HCT116 (cell line): Measurements from ENCODE around the gene MGME1. TPM values are rescaled to one million over a fixed set of nuclear protein-coding genes. Genes with fewer than 3 reads are reported as not detected.

ENCODE experiments used
- ATAC-seq: fragments of 200-7000 bp; cut with Tn5 transposase; 2 replicates; pipeline ENCODE4 v1.9.1; 2020; ENCODE audit warnings: mild to moderate bottlenecking, moderate library complexity
- BruUV-seq: library from RNA; stranded (reverse); fragments of 400-500 nt; replicated peaks from 2 replicates; lab custom pipeline; 2021; lab: Mats Ljungman, UMichigan
- CTCF ChIA-PET: fragments of 300-600 bp; sonication (Branson Sonifier 250); formaldehyde crosslinking; loops from one replicate; lab custom pipeline; 2021; ENCODE audit warnings: antibody characterized with exemption; lab: Charles Lee
- POLR2A ChIA-PET: fragments of 300-600, 350-600 bp; sonication (Branson Sonifier 250); formaldehyde crosslinking; loops from one replicate; lab custom pipeline; 2021; ENCODE audit warnings: antibody characterized with exemption; lab: Charles Lee
- RAD21 ChIA-PET, 2 experiments: fragments of 300-600 bp; sonication (Branson Sonifier 250); formaldehyde crosslinking; loops; one replicate each; lab custom pipeline; 2023; ENCODE audit warnings: low total read pairs in 2 of 2; ENCODE audit not compliant: uncharacterized antibody in 2 of 2, unreplicated experiment in 2 of 2, low non-redundant PET in 1 of 2; lab: Charles Lee
- DNase-seq: peaks from one replicate; pipeline ENCODE4 v3.0.0-alpha.2; 2010; ENCODE audit warnings: low read depth, low spot score
- H2AFZ ChIP-seq: fragments of 200-600 bp; shearing (Covaris generic), sonication (generic); 2 replicates; pipeline ENCODE4 v1.6.1; 2017; ENCODE audit warnings: low read depth, mixed run types, mixed read lengths, antibody characterized with exemption, low read length; ENCODE audit not compliant: poor library complexity, severe bottlenecking
- H3K27ac ChIP-seq: 2 replicates; pipeline ENCODE4 v1.5.1; 2012; ENCODE audit warnings: low read depth, low read length
- H3K27me3 ChIP-seq: fragments of 200-600 bp; sonication (generic); 2 replicates; pipeline ENCODE4 v1.6.1; 2016; ENCODE audit warnings: mixed run types, low read length, mixed read lengths; ENCODE audit not compliant: insufficient read depth
- H3K36me3 ChIP-seq, 2 experiments: fragments of 200-500 bp in 1 of 2; fragments of 200-600 bp in 1 of 2; sonication (Bioruptor generic) in 1 of 2; sonication (generic) in 1 of 2; 2 replicates each; pipeline versions ENCODE4 v1.5.1 to v1.6.1; 2014 to 2016; ENCODE audit warnings: low read length in 2 of 2, inconsistent platforms in 1 of 2, mixed read lengths in 1 of 2, mixed run types in 1 of 2; ENCODE audit not compliant: insufficient read depth in 2 of 2, control insufficient read depth in 1 of 2
- H3K4me1 ChIP-seq, 2 experiments: fragments of 200-600 bp in 1 of 2; sonication (generic) in 1 of 2; 2 replicates each; pipeline versions ENCODE4 v1.5.1 to v1.6.1; 2012 to 2017; ENCODE audit warnings: low read length in 2 of 2, inconsistent platforms in 1 of 2, mild to moderate bottlenecking in 1 of 2, mixed read lengths in 1 of 2, mixed run types in 1 of 2, moderate library complexity in 1 of 2; ENCODE audit not compliant: insufficient read depth in 2 of 2, control insufficient read depth in 1 of 2
- H3K4me2 ChIP-seq: fragments of 200-600 bp; sonication (generic); 2 replicates; pipeline ENCODE4 v1.6.1; 2017; ENCODE audit warnings: mixed run types, low read length, mixed read lengths
- H3K4me3 ChIP-seq, 2 experiments: fragments of 200-600 bp in 1 of 2; sonication (generic) in 1 of 2; replicated peaks in 1 of 2; 2 replicates each; pipeline ENCODE4 v1.5.1; 2011 to 2016; ENCODE audit warnings: low read length in 2 of 2, control low read depth in 1 of 2, low read depth in 1 of 2, mild to moderate bottlenecking in 1 of 2, mixed read lengths in 1 of 2, mixed run types in 1 of 2
- H3K79me2 ChIP-seq: fragments of 200-600 bp; sonication (generic); 2 replicates; pipeline ENCODE4 v1.6.1; 2017; ENCODE audit warnings: mild to moderate bottlenecking, mixed run types, low read length, moderate library complexity, mixed read lengths; ENCODE audit not compliant: insufficient read depth
- H3K9ac ChIP-seq: fragments of 200-600 bp; sonication (generic); 2 replicates; pipeline ENCODE4 v1.6.1; 2016; ENCODE audit warnings: low read length, mixed read lengths
- H3K9me2 ChIP-seq: fragments of 200-600 bp; sonication (generic), shearing (Covaris generic); 2 replicates; pipeline ENCODE4 v1.6.1; 2017; ENCODE audit warnings: mixed run types, mild to moderate bottlenecking, moderate library complexity; ENCODE audit not compliant: insufficient read depth
- H3K9me3 ChIP-seq, 2 experiments: fragments of 200-500 bp in 1 of 2; fragments of 200-600 bp in 1 of 2; sonication (Bioruptor generic) in 1 of 2; sonication (generic) in 1 of 2; 2 replicates each; pipeline ENCODE4 v1.6.1; 2014 to 2017; ENCODE audit warnings: low read length in 2 of 2, mixed read lengths in 2 of 2, inconsistent platforms in 1 of 2, low read depth in 1 of 2, mild to moderate bottlenecking in 1 of 2, mixed run types in 1 of 2, moderate library complexity in 1 of 2; ENCODE audit not compliant: control insufficient read depth in 1 of 2, insufficient read depth in 1 of 2
- H4K20me1 ChIP-seq: fragments of 200-600 bp; sonication (generic), shearing (Covaris generic); 2 replicates; pipeline ENCODE4 v1.6.1; 2017; ENCODE audit warnings: mixed run types, mild to moderate bottlenecking, moderate library complexity; ENCODE audit not compliant: insufficient read depth
- CBX3 ChIP-seq: IDR thresholded peaks from 2 replicates; pipeline ENCODE4 v1.6.1; 2012; ENCODE audit warnings: low read depth
- CEBPB ChIP-seq: IDR thresholded peaks from 2 replicates; pipeline ENCODE4 v1.6.1; 2012; ENCODE audit warnings: low read depth
- EGR1 ChIP-seq: IDR thresholded peaks from 2 replicates; pipeline ENCODE4 v1.6.1; 2012; ENCODE audit warnings: low read depth
- ELF1 ChIP-seq: IDR thresholded peaks from 2 replicates; pipeline ENCODE4 v1.6.1; 2012; ENCODE audit warnings: low read depth, borderline replicate concordance
- EZH2 ChIP-seq: fragments of 200-600 bp; sonication (generic); IDR thresholded peaks from 2 replicates; pipeline ENCODE4 v1.6.1; 2017; ENCODE audit warnings: antibody characterized with exemption, mixed run types
- EZH2phosphoT487 ChIP-seq: fragments of 200-600 bp; IDR thresholded peaks from 2 replicates; pipeline ENCODE4 v1.6.1; 2018; ENCODE audit warnings: antibody characterized with exemption, borderline replicate concordance
- FOSL1 ChIP-seq: IDR thresholded peaks from 2 replicates; pipeline ENCODE4 v1.6.1; 2012; ENCODE audit warnings: low read depth
- JUND ChIP-seq: IDR thresholded peaks from 2 replicates; pipeline ENCODE4 v1.6.1; 2012
- POLR2A ChIP-seq: IDR thresholded peaks from 2 replicates; pipeline ENCODE4 v1.7.0; 2011; ENCODE audit warnings: borderline replicate concordance; ENCODE audit not compliant: insufficient read depth, insufficient read length; ENCODE audit errors: extremely low read depth
- RAD21 ChIP-seq: IDR thresholded peaks from 2 replicates; pipeline ENCODE4 v1.6.1; 2012; ENCODE audit warnings: low read depth, mild to moderate bottlenecking
- SP1 ChIP-seq: IDR thresholded peaks from 2 replicates; pipeline ENCODE4 v1.6.1; 2012; ENCODE audit warnings: low read depth
- SRF ChIP-seq: IDR thresholded peaks from 2 replicates; pipeline ENCODE4 v1.6.1; 2012; ENCODE audit warnings: low read depth
- YY1 ChIP-seq: IDR thresholded peaks from 2 replicates; pipeline ENCODE4 v1.6.1; 2011; ENCODE audit warnings: low read length, low read depth, moderate library complexity, mild to moderate bottlenecking; ENCODE audit not compliant: insufficient replicate concordance; ENCODE audit errors: extremely low read depth
- ZFX ChIP-seq: fragments of 450-650 bp; IDR thresholded peaks from 2 replicates; pipeline ENCODE4 v1.6.1; 2017
- intact Hi-C: fragments of 100-400 bp; cut with micrococcal nuclease; formaldehyde crosslinking; loops from 2 replicates; pipeline ENCODE4 v1.10.0; 2022
- total RNA-seq: library from RNA; stranded (reverse); gene quantifications from one replicate; pipeline ENCODE4 v1.2.1, GENCODE V29; 2021; ENCODE audit not compliant: unreplicated experiment
- TF ChIP-seq, protein P1 (sequence below), 3 experiments: fragments of 200-600 bp in 1 of 3; sonication (generic) in 1 of 3; IDR thresholded peaks in 2 of 3; conservative IDR thresholded peaks in 1 of 3; 2 replicates each; pipeline ENCODE4 v1.5.1; 2012 to 2017; ENCODE audit warnings: low read depth in 2 of 3, low read length in 2 of 3, antibody characterized with exemption in 1 of 3, borderline replicate concordance in 1 of 3, control low read depth in 1 of 3, mild to moderate bottlenecking in 1 of 3, mixed read lengths in 1 of 3, mixed run types in 1 of 3, moderate library complexity in 1 of 3; ENCODE audit not compliant: insufficient read depth in 1 of 3
- TF ChIP-seq, protein P2 (sequence below): IDR thresholded peaks from 2 replicates; pipeline ENCODE4 v1.6.1; 2012
- TF ChIP-seq, protein P3 (sequence below): IDR thresholded peaks from 2 replicates; pipeline ENCODE4 v1.6.1; 2012; ENCODE audit warnings: low read depth
- TF ChIP-seq, protein P4 (sequence below): IDR thresholded peaks from 2 replicates; pipeline ENCODE4 v1.6.1; 2011; ENCODE audit warnings: mild to moderate bottlenecking, low read length, moderate library complexity; ENCODE audit not compliant: insufficient replicate concordance; ENCODE audit errors: extremely low read depth
- TF ChIP-seq, protein P5 (sequence below): IDR thresholded peaks from 2 replicates; pipeline ENCODE4 v1.6.1; 2012

Gene MGME1
- total RNA-seq, 1 experiment from 2014 or later = 37.1 TPM

DNA sequence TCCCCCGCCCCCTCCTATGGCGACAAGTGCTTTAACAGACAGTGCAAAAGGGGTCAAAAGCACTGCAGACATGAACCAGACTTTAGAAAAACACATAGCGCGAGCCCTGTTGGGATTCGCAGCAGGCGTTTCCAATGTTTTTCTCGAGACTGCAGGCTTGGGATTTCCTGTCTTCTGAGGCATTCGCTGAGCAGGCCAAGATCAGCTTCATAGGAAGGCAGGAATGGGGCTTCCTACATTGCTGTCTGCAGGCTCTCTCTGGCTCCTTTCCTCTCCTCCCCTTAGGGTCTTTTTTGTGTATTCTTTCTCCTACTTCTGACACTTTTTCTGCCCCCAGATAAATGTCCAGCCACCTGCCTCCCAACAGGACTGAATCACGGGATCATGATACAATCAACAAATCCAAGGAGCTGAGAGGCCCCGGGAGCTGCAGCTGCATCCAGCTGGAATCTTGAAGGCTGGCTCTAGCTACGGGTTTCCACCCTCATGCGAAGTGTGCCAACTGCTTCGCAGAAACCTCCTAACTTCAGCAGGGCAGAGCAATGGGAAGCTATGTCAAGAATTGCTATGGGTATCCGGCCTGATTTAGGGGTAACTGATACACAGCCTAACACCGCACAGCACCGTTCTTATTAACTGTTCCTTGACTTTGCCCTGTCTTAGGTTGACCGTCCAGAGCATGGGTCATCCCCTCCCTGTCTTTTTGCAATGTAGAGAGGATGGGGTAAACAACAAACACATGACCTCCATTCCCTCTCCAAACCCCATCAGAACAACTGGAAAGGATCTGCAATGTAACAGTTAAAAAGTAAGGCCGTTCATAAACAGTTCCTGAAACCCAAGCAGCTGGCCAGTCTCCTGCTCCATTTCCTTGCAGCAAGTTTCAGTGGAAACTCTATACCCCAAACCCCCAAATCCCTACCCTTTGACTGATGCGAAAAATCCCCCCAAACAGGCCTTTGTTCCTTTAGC is 31.8 kb upstream of the MGME1 start:
- ChIA-PET RAD21 (interaction anchor here in 1 of 2 experiments (0.5 to 1.2 kb wide), 2 partner anchors 21 to 254 kb away, joined by 3 to 4 read pairs; no protein-coding TSS in a partner anchor), POLR2A (no interaction called here), CTCF (no interaction called here)
- no peak overlapping the region for H3K9ac ChIP-seq
- H3K79me2 ChIP-seq = no peaks in the 10 kb centered on the region
- H2AFZ ChIP-seq = no peak overlapping the region
- no peak overlapping the region for H3K4me3 ChIP-seq
- H3K4me2 ChIP-seq = no peak overlapping the region
- intact Hi-C loops = loop anchor here (5.0 kb wide), 1 partner anchor 400 kb away; no protein-coding TSS in a partner anchor
- peaks cover 6 to 13% of the 10 kb centered on the region in 2 experiments; a peak in 2 of 4 replicates for H3K36me3 ChIP-seq
- peaks cover 0 to 11% of the 10 kb centered on the region in 2 experiments; a peak in 1 of 4 replicates for H3K4me1 ChIP-seq
- H3K27ac ChIP-seq = no peak overlapping the region
- no peaks in the 10 kb centered on the region for H3K9me2 ChIP-seq
- H3K9me3 ChIP-seq = no peaks in the 10 kb centered on the region
- no peaks in the 10 kb centered on the region for H3K27me3 ChIP-seq
- H4K20me1 ChIP-seq = peaks cover 4% of the 10 kb centered on the region; the same call in 1 of the 2 replicates
- DNase-seq = no peak
- BruUV-seq = no TSS peak
- ATAC-seq = no peak
- no peak for TF ChIP-seq ZFX
- no peak for TF ChIP-seq EZH2
- TF ChIP-seq, protein P1, sequence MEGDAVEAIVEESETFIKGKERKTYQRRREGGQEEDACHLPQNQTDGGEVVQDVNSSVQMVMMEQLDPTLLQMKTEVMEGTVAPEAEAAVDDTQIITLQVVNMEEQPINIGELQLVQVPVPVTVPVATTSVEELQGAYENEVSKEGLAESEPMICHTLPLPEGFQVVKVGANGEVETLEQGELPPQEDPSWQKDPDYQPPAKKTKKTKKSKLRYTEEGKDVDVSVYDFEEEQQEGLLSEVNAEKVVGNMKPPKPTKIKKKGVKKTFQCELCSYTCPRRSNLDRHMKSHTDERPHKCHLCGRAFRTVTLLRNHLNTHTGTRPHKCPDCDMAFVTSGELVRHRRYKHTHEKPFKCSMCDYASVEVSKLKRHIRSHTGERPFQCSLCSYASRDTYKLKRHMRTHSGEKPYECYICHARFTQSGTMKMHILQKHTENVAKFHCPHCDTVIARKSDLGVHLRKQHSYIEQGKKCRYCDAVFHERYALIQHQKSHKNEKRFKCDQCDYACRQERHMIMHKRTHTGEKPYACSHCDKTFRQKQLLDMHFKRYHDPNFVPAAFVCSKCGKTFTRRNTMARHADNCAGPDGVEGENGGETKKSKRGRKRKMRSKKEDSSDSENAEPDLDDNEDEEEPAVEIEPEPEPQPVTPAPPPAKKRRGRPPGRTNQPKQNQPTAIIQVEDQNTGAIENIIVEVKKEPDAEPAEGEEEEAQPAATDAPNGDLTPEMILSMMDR (IDR thresholded peaks at IDR 0.05 in 2 of 3, conservative IDR thresholded peaks at IDR 0.05 in 1 of 3; ENCODE audit: borderline replicate concordance in 1 of 3, insufficient read depth in 1 of 3, low read depth in 2 of 3, low read length in 2 of 3) = no peak
- no peak for TF ChIP-seq CEBPB
- TF ChIP-seq, protein P2, sequence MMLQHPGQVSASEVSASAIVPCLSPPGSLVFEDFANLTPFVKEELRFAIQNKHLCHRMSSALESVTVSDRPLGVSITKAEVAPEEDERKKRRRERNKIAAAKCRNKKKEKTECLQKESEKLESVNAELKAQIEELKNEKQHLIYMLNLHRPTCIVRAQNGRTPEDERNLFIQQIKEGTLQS = no peak
- TF ChIP-seq, protein P3, sequence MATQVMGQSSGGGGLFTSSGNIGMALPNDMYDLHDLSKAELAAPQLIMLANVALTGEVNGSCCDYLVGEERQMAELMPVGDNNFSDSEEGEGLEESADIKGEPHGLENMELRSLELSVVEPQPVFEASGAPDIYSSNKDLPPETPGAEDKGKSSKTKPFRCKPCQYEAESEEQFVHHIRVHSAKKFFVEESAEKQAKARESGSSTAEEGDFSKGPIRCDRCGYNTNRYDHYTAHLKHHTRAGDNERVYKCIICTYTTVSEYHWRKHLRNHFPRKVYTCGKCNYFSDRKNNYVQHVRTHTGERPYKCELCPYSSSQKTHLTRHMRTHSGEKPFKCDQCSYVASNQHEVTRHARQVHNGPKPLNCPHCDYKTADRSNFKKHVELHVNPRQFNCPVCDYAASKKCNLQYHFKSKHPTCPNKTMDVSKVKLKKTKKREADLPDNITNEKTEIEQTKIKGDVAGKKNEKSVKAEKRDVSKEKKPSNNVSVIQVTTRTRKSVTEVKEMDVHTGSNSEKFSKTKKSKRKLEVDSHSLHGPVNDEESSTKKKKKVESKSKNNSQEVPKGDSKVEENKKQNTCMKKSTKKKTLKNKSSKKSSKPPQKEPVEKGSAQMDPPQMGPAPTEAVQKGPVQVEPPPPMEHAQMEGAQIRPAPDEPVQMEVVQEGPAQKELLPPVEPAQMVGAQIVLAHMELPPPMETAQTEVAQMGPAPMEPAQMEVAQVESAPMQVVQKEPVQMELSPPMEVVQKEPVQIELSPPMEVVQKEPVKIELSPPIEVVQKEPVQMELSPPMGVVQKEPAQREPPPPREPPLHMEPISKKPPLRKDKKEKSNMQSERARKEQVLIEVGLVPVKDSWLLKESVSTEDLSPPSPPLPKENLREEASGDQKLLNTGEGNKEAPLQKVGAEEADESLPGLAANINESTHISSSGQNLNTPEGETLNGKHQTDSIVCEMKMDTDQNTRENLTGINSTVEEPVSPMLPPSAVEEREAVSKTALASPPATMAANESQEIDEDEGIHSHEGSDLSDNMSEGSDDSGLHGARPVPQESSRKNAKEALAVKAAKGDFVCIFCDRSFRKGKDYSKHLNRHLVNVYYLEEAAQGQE = no peak
- TF ChIP-seq ELF1 = no peak
- TF ChIP-seq EGR1 = no peak
- TF ChIP-seq CBX3 = no peak
- TF ChIP-seq RAD21 = no peak
- no peak for TF ChIP-seq EZH2phosphoT487
- TF ChIP-seq YY1 = no peak
- TF ChIP-seq JUND = no peak
- TF ChIP-seq, protein P4, sequence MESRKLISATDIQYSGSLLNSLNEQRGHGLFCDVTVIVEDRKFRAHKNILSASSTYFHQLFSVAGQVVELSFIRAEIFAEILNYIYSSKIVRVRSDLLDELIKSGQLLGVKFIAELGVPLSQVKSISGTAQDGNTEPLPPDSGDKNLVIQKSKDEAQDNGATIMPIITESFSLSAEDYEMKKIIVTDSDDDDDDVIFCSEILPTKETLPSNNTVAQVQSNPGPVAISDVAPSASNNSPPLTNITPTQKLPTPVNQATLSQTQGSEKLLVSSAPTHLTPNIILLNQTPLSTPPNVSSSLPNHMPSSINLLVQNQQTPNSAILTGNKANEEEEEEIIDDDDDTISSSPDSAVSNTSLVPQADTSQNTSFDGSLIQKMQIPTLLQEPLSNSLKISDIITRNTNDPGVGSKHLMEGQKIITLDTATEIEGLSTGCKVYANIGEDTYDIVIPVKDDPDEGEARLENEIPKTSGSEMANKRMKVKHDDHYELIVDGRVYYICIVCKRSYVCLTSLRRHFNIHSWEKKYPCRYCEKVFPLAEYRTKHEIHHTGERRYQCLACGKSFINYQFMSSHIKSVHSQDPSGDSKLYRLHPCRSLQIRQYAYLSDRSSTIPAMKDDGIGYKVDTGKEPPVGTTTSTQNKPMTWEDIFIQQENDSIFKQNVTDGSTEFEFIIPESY = no peak
- TF ChIP-seq SP1 = no peak
- TF ChIP-seq, protein P5, sequence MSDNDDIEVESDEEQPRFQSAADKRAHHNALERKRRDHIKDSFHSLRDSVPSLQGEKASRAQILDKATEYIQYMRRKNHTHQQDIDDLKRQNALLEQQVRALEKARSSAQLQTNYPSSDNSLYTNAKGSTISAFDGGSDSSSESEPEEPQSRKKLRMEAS = no peak
- no peak for TF ChIP-seq SRF
- TF ChIP-seq POLR2A = no peak
- no peak for TF ChIP-seq FOSL1
